B cell (primary cell): ENCODE measurements around the gene KRT4.

Source experiments
- CTCF ChIP-seq: fragments of 200-600 bp; IDR thresholded peaks from one replicate; pipeline ENCODE4 v1.8.0; 2022; ENCODE audit warnings: antibody characterized with exemption, mild to moderate bottlenecking
- EZH2 ChIP-seq: IDR thresholded peaks from 2 replicates; pipeline ENCODE4 v1.6.1; 2012; ENCODE audit warnings: borderline replicate concordance, low read depth, mild to moderate bottlenecking, moderate library complexity, low read length; ENCODE audit not compliant: insufficient read depth, poor library complexity, severe bottlenecking

- TF ChIP-seq CTCF (no peak), EZH2 (no peak)
Measured at GRCh38 chr12:52815161-52815560, 1.2 kb upstream of the KRT4 start.
